PC-9 (cell line): ENCODE results near the gene BMPR1B. TPM values are rescaled to one million over a fixed set of nuclear protein-coding genes. Genes with fewer than 3 reads are reported as not detected.

Source experiments
- BruUV-seq: library from RNA; stranded (reverse); fragments of 400-500 nt; replicated peaks from 2 replicates; lab custom pipeline; 2021; lab: Mats Ljungman, UMichigan
- CTCF ChIA-PET: fragments of 300-600 bp; sonication (Branson Sonifier 250); formaldehyde crosslinking; loops from one replicate; lab custom pipeline; 2022; ENCODE audit warnings: antibody characterized with exemption; lab: Charles Lee
- POLR2A ChIA-PET: fragments of 300-600 bp; sonication (Branson Sonifier 250); formaldehyde crosslinking; loops from one replicate; lab custom pipeline; 2022; ENCODE audit warnings: antibody characterized with exemption; ENCODE audit not compliant: unreplicated experiment; lab: Charles Lee
- DNase-seq, 2 experiments: peaks; one replicate each; pipeline versions ENCODE4 v3.0.0 to v3.0.0-alpha.2; 2015 to 2022; ENCODE audit warnings: mixed read lengths in 1 of 2
- H2AFZ ChIP-seq: fragments of 200-600 bp; sonication (generic); 2 replicates; pipeline ENCODE4 v1.8.1; 2017; ENCODE audit warnings: antibody characterized with exemption
- H3F3A ChIP-seq: fragments of 200-600 bp; sonication (generic); 2 replicates; pipeline ENCODE4 v1.8.1; 2017; ENCODE audit warnings: antibody characterized with exemption, mild to moderate bottlenecking, low read depth; ENCODE audit not compliant: insufficient read depth
- H3K27ac ChIP-seq: fragments of 200-600 bp; sonication (generic); 2 replicates; pipeline ENCODE4 v1.6.1; 2016; ENCODE audit warnings: mixed run types
- H3K27me3 ChIP-seq: fragments of 200-600 bp; sonication (generic); 2 replicates; pipeline ENCODE4 v1.6.1; 2016; ENCODE audit warnings: low read depth, mixed run types; ENCODE audit not compliant: insufficient read depth
- H3K36me3 ChIP-seq: fragments of 200-600 bp; sonication (generic); 2 replicates; pipeline ENCODE4 v1.6.1; 2016; ENCODE audit warnings: low read depth, mixed run types
- H3K4me1 ChIP-seq: fragments of 200-600 bp; sonication (generic); replicated peaks from 2 replicates; pipeline ENCODE4 v1.6.1; 2016; ENCODE audit warnings: mixed run types; ENCODE audit not compliant: insufficient read depth
- H3K4me2 ChIP-seq: fragments of 200-600 bp; sonication (generic); 2 replicates; pipeline ENCODE4 v1.6.1; 2017; ENCODE audit warnings: mixed run types
- H3K4me3 ChIP-seq: fragments of 200-600 bp; sonication (generic); 2 replicates; pipeline ENCODE4 v1.6.1; 2016; ENCODE audit warnings: mixed run types
- H3K79me2 ChIP-seq: fragments of 200-600 bp; sonication (generic); 2 replicates; pipeline ENCODE4 v1.6.1; 2017; ENCODE audit warnings: low read depth, mixed run types
- H3K9me2 ChIP-seq: fragments of 200-600 bp; sonication (generic); 2 replicates; pipeline ENCODE4 v1.8.1; 2017; ENCODE audit warnings: mild to moderate bottlenecking; ENCODE audit not compliant: insufficient read depth
- H3K9me3 ChIP-seq: fragments of 200-600 bp; sonication (generic); 2 replicates; pipeline ENCODE4 v1.8.1; 2016; ENCODE audit warnings: low read depth; ENCODE audit not compliant: insufficient read depth
- H4K20me1 ChIP-seq: fragments of 200-600 bp; sonication (generic); 2 replicates; pipeline ENCODE4 v1.8.1; 2017; ENCODE audit not compliant: insufficient read depth
- EZH2 ChIP-seq: fragments of 200-600 bp; sonication (generic); IDR thresholded peaks from 2 replicates; pipeline ENCODE4 v1.8.0; 2017; ENCODE audit warnings: antibody characterized with exemption, low read depth
- intact Hi-C: fragments of 100-400 bp; cut with micrococcal nuclease; formaldehyde crosslinking; loops from one replicate; pipeline ENCODE4 v1.10.0; 2022; ENCODE audit not compliant: unreplicated experiment
- total RNA-seq: library from RNA; stranded (reverse); gene quantifications from 2 replicates; pipeline ENCODE4 v1.2.3, GENCODE V29; 2021
- TF ChIP-seq, protein P1 (sequence below): fragments of 200-600 bp; sonication (generic); conservative IDR thresholded peaks from 2 replicates; pipeline ENCODE4 v1.6.1; 2017; ENCODE audit warnings: mixed run types, antibody characterized with exemption, mild to moderate bottlenecking, moderate library complexity

BMPR1B gene
- total RNA-seq, 1 experiment from 2014 or later, result 1.1 TPM

- 0 out of 2 replicates have a peak overlapping the region, but pooled peaks have one; percentile 19 for H3K27ac ChIP-seq
- ChIA-PET CTCF (no interaction called here), POLR2A (no interaction called here)
- TF ChIP-seq EZH2, result no peak
- TF ChIP-seq, protein P1, sequence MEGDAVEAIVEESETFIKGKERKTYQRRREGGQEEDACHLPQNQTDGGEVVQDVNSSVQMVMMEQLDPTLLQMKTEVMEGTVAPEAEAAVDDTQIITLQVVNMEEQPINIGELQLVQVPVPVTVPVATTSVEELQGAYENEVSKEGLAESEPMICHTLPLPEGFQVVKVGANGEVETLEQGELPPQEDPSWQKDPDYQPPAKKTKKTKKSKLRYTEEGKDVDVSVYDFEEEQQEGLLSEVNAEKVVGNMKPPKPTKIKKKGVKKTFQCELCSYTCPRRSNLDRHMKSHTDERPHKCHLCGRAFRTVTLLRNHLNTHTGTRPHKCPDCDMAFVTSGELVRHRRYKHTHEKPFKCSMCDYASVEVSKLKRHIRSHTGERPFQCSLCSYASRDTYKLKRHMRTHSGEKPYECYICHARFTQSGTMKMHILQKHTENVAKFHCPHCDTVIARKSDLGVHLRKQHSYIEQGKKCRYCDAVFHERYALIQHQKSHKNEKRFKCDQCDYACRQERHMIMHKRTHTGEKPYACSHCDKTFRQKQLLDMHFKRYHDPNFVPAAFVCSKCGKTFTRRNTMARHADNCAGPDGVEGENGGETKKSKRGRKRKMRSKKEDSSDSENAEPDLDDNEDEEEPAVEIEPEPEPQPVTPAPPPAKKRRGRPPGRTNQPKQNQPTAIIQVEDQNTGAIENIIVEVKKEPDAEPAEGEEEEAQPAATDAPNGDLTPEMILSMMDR, result no peak
- H3K27me3 ChIP-seq, result no peaks in the 10 kb centered on the region
- BruUV-seq, result no TSS peak
- intact Hi-C loops, result loop anchor here (10.0 kb wide), 1 partner anchor 185 kb away; the partner anchor contains the start of gene BMPR1B
- no peaks in the 10 kb centered on the region for H3K36me3 ChIP-seq
- H3K4me2 ChIP-seq, result no peak overlapping the region; the same call in 1 of the 2 replicates
- H2AFZ ChIP-seq, result no peak overlapping the region
- H3K79me2 ChIP-seq, result no peaks in the 10 kb centered on the region
- H4K20me1 ChIP-seq, result no peaks in the 10 kb centered on the region
- H3K4me1 ChIP-seq, result peaks cover 14% of the 10 kb centered on the region
- H3F3A ChIP-seq, result no peaks in the 10 kb centered on the region
- no peaks in the 10 kb centered on the region for H3K9me2 ChIP-seq
- H3K9me3 ChIP-seq, result no peaks in the 10 kb centered on the region
- no peak overlapping the region for H3K4me3 ChIP-seq
- DNase-seq, result no peak
Observed at GRCh38 chr4:94939791-94940519, 182.2 kb downstream of the BMPR1B start.

- Histone ChIP-seq H4K20me1 (no peaks in the 10 kb centered on the region), H3K4me1 (peaks cover 10% of the 10 kb centered on the region), H3K9me2 (no peaks in the 10 kb centered on the region), H3K36me3 (no peaks in the 10 kb centered on the region), H3K4me3 (no peak overlapping the region), H2AFZ (no peak overlapping the region), H3K9me3 (no peaks in the 10 kb centered on the region), H3K79me2 (no peaks in the 10 kb centered on the region), H3F3A (no peaks in the 10 kb centered on the region), H3K27ac (no peak overlapping the region), H3K27me3 (no peaks in the 10 kb centered on the region), H3K4me2 (no peak overlapping the region)
- no peak for DNase-seq
- CTCF ChIA-PET, result no interaction called here
- no TSS peak for BruUV-seq
- POLR2A ChIA-PET, result no interaction called here
- TF ChIP-seq, protein P1, result no peak
- no peak for TF ChIP-seq EZH2
- intact Hi-C loops, result no loop called here
Observed at GRCh38 chr4:94940520-94940908, 182.8 kb downstream of the BMPR1B start.

- no TSS peak for BruUV-seq
- Histone ChIP-seq H3K27ac (no peak overlapping the region), H3K4me1 (peaks cover 10% of the 10 kb centered on the region), H3K9me3 (no peaks in the 10 kb centered on the region), H3K9me2 (no peaks in the 10 kb centered on the region), H4K20me1 (no peaks in the 10 kb centered on the region), H3K4me3 (no peak overlapping the region), H3K36me3 (no peaks in the 10 kb centered on the region), H2AFZ (no peak overlapping the region), H3K79me2 (no peaks in the 10 kb centered on the region), H3K27me3 (no peaks in the 10 kb centered on the region), H3F3A (no peaks in the 10 kb centered on the region), H3K4me2 (no peak overlapping the region)
- intact Hi-C loops, result no loop called here
- TF ChIP-seq EZH2, result no peak
- TF ChIP-seq, protein P1, result no peak
- POLR2A ChIA-PET, result no interaction called here
- DNase-seq, result no peak
- CTCF ChIA-PET, result no interaction called here
Observed at GRCh38 chr4:94941706-94942105, 184.0 kb downstream of the BMPR1B start.
